Neuron (in vitro differentiated cells): ENCODE data around the gene CCL22.
A peak's percentile ranks its signal among the peaks of the same experiment; 100 is the strongest.
"Not testable (repeated sequence)": the region's sequence is repeated elsewhere in the genome, so short reads cannot be mapped to it uniquely, and the experiment has no call there.

Source experiments
- H2AFZ ChIP-seq: one replicate; pipeline ENCODE4 v1.6.1; 2013; ENCODE audit warnings: low read depth, mild to moderate bottlenecking, inconsistent platforms, low read length, moderate library complexity
- H3K27me3 ChIP-seq: one replicate; pipeline ENCODE4 v1.6.1; 2013; ENCODE audit warnings: low read length; ENCODE audit not compliant: insufficient read depth
- H3K36me3 ChIP-seq: one replicate; pipeline ENCODE4 v1.6.1; 2013; ENCODE audit warnings: low read length; ENCODE audit not compliant: insufficient read depth
- H3K4me1 ChIP-seq: one replicate; pipeline ENCODE4 v1.6.1; 2013; ENCODE audit warnings: low read length; ENCODE audit not compliant: insufficient read depth
- H3K4me3 ChIP-seq: 2 replicates; pipeline ENCODE4 v1.5.1; 2013; ENCODE audit warnings: mild to moderate bottlenecking, low read length, moderate library complexity
- H3K9me3 ChIP-seq: one replicate; pipeline ENCODE4 v1.6.1; 2013; ENCODE audit warnings: low read length

The CCL22 gene

DNA sequence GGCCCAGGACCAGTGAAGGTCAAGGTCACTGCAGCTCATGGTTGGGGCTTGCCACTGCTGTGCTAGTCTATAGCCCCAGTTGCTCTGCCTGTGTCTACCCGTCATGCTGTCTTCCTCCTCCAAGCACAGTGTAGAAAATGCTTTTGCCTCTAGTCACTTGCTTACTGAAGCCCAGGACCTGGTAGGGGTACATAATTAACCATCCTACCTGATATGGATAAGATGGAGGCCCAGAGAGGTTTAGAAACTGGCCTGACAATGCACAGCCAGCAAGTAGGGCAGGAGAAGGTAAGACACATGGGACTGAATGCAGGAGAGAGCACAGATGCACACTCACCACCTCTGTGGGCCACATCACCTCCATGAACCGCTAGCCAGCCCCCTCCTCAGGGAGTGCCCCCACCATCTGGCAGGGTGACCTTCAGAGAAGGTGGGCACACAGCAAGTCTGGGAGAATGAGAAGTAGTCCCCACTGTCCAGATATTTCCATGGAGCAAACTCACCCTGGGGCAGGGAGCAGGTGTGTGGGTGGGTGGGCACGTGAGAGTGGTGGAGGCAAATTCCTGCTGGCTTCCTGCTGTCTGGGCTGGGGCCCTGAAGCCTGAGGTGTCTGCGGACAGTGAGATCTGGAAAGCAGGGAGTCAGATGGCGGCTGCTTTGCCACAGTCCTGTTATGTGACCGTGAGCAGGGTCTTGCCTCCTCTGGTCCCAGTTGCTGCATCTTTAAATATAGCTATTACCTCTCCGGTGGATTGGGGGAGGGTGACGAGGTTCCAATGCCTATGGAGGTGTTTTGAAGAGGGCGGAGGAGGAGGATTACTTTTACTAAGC is 14.7 kb downstream of the CCL22 start:
- Histone ChIP-seq H2AFZ (no peak overlapping the region), H3K4me3 (peak overlapping the region; percentile 57), H3K9me3 (no peaks in the 10 kb centered on the region), H3K36me3 (no peaks in the 10 kb centered on the region), H3K4me1 (peaks cover 25% of the 10 kb centered on the region), H3K27me3 (peaks cover 5% of the 10 kb centered on the region)

DNA sequence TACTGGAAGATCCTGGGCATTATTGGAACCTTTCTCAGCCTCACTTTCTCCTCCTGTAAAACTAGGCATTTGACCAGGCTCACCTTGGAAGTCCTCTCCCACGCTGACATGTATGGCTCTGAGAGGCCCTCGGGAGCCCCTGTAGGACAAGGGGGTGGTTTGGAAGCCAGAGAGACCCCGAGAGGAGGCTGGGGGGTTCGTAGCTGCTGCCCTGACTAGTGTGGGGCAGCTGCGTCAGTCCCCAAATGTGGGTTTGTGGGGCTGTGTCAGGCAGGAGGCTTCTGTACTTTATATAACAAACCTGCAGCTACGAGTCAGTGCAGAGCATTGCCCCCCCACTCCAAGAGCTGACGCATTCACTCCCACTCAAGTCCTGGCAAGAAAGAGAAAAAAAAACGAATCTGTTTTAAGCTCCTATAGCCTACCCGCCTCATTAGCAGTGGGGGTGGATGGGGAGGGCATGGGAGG is 15.5 kb downstream of the CCL22 start:
- no peaks in the 10 kb centered on the region for H3K36me3 ChIP-seq
- peaks cover 5% of the 10 kb centered on the region for H3K27me3 ChIP-seq
- no peaks in the 10 kb centered on the region for H3K9me3 ChIP-seq
- peaks cover 25% of the 10 kb centered on the region for H3K4me1 ChIP-seq
- no peak overlapping the region for H2AFZ ChIP-seq
- H3K4me3 ChIP-seq: no peak overlapping the region

DNA sequence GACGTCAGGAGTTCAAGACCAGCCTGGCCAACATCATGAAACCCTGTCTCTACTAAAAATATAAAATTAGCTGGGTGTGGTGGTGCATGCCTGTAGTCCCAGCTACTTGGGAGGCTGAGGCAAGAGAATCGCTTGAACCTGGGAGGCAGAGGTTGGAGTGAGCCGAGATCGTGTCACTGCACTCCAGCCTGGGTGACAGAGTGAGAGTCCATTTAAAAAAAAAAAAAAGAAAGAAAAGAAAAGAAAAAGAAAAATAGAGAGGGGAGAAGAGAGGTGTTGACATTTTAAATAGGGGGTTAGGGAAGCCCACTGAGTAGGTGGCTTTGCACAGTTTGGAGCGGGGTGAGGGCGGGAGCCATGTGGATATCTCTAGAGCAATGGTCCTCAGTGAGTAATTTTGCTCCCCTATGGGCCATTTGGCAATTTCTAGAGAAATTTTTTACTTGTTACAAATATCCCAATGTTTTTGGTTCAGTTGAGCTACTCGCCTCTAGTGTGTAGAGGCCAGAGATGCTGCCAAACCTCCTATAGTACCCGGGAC is 16.4 kb downstream of the CCL22 start:
- H3K9me3 ChIP-seq, H2AFZ ChIP-seq, H3K36me3 ChIP-seq, H3K27me3 ChIP-seq, H3K4me3 ChIP-seq: not testable (repeated sequence)
- H3K4me1 ChIP-seq: peaks cover 25% of the 10 kb centered on the region

DNA sequence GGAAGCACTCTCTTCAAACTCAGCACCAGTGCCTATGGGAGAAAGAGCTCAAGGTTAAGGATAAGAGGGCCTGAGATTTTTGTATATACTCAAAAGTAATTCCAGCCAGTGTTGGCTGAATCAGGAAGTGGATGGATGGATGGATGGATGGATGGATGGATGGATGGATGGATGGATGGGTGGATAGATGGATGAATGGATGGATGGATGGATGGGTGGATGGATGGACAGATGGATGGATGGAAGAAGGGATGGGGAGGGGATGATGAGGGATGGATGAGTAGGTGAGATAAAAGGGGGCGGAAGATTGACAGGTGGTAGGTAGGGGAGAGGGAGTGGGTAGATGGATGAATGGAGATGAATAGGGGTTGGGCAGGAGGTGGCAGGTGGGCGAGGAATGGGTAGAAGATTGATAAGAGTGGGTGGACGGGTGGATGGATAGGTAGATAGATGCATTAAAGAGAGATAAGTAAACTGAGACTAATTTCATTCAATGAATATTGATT is 17.8 kb downstream of the CCL22 start:
- Histone ChIP-seq H3K9me3 (no peaks in the 10 kb centered on the region), H3K27me3 (no peaks in the 10 kb centered on the region), H3K36me3 (no peaks in the 10 kb centered on the region), H3K4me1 (peaks cover 24% of the 10 kb centered on the region), H3K4me3 (no peak overlapping the region), H2AFZ (no peak overlapping the region)

DNA sequence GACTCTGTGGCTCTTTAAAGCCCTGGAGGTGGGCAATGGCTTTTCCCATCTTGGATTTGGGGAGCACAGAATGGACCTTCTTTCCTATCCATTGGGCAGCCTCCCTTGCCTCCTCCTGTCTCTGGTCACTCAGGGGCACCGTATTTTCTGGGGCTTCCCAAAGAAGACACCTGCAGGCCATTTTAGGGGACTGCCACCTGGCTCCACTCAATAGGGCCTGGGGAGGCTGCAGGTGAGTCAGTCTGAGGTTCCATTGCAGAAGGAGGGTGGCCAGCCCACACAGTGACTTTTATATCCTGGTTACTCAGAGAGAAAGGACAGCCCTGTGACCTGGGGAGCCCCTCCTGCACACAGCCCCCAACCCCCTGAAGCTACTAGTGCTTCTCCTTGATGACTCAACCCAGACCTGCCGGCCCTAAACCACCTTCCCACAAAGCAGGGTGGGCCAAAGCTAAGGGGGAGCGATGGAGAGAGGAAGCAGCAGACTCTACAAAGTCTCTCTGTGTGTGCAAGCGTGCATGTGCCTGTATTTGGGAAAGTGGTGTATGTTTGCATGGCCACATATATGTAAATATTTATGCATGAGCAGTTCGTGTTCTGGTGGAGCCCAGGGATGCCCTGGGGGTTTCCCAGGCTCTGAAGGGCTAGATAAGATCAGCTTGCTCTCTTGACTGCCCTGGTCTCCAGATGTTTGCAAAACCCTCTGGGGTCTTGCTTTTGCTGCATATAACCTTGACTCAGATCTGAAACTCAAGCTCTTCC is 18.7 kb downstream of the CCL22 start:
- Histone ChIP-seq H3K9me3 (no peaks in the 10 kb centered on the region), H3K4me1 (peaks cover 17% of the 10 kb centered on the region), H2AFZ (no peak overlapping the region), H3K27me3 (no peaks in the 10 kb centered on the region), H3K36me3 (no peaks in the 10 kb centered on the region), H3K4me3 (no peak overlapping the region)

DNA sequence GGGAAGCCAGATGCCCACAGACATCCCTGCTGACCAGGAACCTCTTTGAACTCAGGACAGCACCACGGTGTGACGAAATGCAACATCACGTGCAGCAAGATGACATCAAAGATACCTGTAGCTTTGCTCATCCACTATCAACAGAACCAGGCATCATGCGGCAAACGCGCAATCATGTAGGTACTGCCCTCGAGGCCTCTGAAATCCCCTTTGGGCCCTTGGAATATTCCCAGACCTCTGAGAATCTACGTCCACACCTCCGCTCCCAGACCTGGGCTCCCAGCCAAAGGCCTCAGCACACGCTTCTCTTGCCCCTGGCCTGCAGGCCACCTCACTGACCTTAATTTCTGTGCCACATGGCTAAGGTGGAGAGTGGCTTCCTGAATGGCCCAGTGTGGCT is 21.0 kb downstream of the CCL22 start:
- no peak overlapping the region for H2AFZ ChIP-seq
- no peaks in the 10 kb centered on the region for H3K4me1 ChIP-seq
- H3K27me3 ChIP-seq: no peaks in the 10 kb centered on the region
- no peaks in the 10 kb centered on the region for H3K9me3 ChIP-seq
- no peak overlapping the region for H3K4me3 ChIP-seq
- no peaks in the 10 kb centered on the region for H3K36me3 ChIP-seq

DNA sequence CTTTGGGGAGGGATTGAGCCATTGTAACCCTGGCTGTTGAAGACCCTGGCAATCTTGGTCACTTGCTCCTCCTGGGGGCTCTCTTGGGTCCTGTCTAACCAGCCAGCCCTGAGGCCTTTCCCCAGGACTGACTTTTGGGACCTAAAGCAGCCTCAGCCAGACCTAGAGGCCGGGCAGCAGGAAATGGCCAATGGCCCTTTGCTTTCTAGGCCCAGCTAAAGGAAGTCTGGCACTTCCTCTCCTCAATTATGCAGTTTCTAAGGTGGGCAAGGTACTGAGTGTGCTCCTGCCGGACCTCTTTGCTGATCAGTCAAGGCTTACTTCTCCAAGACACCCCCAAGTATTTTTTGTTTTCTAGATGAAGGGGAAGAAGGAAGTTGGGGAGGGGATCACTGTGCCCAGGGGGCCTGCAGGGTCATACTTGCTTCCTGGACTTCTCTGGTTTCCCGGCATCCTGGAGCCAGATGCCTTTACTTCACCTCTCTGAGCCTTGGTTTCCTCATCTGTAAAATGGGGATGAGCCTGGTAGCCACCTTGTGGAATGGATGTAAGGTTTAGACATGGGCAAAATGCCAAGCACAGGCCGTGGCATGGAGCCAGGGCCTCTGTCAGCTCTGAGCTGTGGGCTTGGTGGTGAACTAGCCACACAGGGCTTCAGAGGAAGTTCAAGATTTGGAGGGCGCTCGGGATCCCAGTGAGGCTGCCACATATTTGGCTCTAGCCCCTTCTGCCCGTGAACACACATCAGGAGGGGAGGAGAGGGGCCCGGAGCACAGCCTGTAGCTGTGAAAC is 22.3 kb downstream of the CCL22 start:
- Histone ChIP-seq H3K4me3 (no peak overlapping the region), H3K27me3 (no peaks in the 10 kb centered on the region), H2AFZ (no peak overlapping the region), H3K36me3 (no peaks in the 10 kb centered on the region), H3K4me1 (no peaks in the 10 kb centered on the region), H3K9me3 (no peaks in the 10 kb centered on the region)

DNA sequence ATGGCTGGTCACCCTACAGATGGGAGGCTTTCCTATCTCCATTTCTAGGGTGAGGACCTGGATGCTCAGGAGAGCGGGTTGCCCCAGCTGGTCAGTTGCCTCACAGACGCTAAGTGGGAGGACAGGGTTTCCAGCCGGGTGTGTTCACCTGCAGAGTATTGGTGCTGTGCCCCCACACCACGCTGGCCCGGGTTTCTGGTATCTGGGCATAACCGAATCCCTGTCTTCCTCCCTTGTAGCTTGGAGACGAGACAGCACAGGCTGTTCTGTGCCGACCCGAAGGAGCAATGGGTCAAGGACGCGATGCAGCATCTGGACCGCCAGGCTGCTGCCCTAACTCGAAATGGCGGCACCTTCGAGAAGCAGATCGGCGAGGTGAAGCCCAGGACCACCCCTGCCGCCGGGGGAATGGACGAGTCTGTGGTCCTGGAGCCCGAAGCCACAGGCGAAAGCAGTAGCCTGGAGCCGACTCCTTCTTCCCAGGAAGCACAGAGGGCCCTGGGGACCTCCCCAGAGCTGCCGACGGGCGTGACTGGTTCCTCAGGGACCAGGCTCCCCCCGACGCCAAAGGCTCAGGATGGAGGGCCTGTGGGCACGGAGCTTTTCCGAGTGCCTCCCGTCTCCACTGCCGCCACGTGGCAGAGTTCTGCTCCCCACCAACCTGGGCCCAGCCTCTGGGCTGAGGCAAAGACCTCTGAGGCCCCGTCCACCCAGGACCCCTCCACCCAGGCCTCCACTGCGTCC is 23.4 kb downstream of the CCL22 start:
- no peak overlapping the region for H2AFZ ChIP-seq
- H3K36me3 ChIP-seq: no peaks in the 10 kb centered on the region
- H3K4me1 ChIP-seq: no peaks in the 10 kb centered on the region
- H3K4me3 ChIP-seq: no peak overlapping the region
- no peaks in the 10 kb centered on the region for H3K27me3 ChIP-seq
- no peaks in the 10 kb centered on the region for H3K9me3 ChIP-seq

DNA sequence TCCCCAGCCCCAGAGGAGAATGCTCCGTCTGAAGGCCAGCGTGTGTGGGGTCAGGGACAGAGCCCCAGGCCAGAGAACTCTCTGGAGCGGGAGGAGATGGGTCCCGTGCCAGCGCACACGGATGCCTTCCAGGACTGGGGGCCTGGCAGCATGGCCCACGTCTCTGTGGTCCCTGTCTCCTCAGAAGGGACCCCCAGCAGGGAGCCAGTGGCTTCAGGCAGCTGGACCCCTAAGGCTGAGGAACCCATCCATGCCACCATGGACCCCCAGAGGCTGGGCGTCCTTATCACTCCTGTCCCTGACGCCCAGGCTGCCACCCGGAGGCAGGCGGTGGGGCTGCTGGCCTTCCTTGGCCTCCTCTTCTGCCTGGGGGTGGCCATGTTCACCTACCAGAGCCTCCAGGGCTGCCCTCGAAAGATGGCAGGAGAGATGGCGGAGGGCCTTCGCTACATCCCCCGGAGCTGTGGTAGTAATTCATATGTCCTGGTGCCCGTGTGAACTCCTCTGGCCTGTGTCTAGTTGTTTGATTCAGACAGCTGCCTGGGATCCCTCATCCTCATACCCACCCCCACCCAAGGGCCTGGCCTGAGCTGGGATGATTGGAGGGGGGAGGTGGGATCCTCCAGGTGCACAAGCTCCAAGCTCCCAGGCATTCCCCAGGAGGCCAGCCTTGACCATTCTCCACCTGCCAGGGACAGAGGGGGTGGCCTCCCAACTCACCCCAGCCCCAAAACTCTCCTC is 24.1 kb downstream of the CCL22 start:
- no peak overlapping the region for H2AFZ ChIP-seq
- H3K9me3 ChIP-seq: no peaks in the 10 kb centered on the region
- H3K27me3 ChIP-seq: no peaks in the 10 kb centered on the region
- no peak overlapping the region for H3K4me3 ChIP-seq
- no peaks in the 10 kb centered on the region for H3K4me1 ChIP-seq
- no peaks in the 10 kb centered on the region for H3K36me3 ChIP-seq

DNA sequence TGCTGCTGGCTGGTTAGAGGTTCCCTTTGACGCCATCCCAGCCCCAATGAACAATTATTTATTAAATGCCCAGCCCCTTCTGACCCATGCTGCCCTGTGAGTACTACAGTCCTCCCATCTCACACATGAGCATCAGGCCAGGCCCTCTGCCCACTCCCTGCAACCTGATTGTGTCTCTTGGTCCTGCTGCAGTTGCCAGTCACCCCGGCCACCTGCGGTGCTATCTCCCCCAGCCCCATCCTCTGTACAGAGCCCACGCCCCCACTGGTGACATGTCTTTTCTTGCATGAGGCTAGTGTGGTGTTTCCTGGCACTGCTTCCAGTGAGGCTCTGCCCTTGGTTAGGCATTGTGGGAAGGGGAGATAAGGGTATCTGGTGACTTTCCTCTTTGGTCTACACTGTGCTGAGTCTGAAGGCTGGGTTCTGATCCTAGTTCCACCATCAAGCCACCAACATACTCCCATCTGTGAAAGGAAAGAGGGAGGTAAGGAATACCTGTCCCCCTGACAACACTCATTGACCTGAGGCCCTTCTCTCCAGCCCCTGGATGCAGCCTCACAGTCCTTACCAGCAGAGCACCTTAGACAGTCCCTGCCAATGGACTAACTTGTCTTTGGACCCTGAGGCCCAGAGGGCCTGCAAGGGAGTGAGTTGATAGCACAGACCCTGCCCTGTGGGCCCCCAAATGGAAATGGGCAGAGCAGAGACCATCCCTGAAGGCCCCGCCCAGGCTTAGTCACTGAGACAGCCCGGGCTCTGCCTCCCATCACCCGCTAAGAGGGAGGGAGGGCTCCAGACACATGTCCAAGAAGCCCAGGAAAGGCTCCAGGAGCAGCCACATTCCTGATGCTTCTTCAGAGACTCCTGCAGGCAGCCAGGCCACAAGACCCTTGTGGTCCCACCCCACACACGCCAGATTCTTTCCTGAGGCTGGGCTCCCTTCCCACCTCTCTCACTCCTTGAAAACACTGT is 25.0 kb downstream of the CCL22 start:
- H3K9me3 ChIP-seq: no peaks in the 10 kb centered on the region
- no peaks in the 10 kb centered on the region for H3K4me1 ChIP-seq
- H2AFZ ChIP-seq: no peak overlapping the region
- H3K4me3 ChIP-seq: no peak overlapping the region
- H3K36me3 ChIP-seq: no peaks in the 10 kb centered on the region
- H3K27me3 ChIP-seq: no peaks in the 10 kb centered on the region
